IMR-90 (cell line): ENCODE results near the gene FAM110A. TPM values are rescaled to one million over a fixed set of nuclear protein-coding genes. Genes with fewer than 3 reads are reported as not detected.

Experiments used
- ATAC-seq: fragments of 200-7000 bp; cut with Tn5 transposase; 2 replicates; pipeline ENCODE4 v1.9.1; 2020; ENCODE audit warnings: low read depth, mild to moderate bottlenecking, moderate library complexity
- BruUV-seq: library from RNA; stranded (reverse); fragments of 400-500 nt; replicated peaks from 2 replicates; lab custom pipeline; 2021; lab: Mats Ljungman, UMichigan
- CTCF ChIA-PET: fragments of 300-600 bp; formaldehyde crosslinking; extraction: SDS; loops from one replicate; lab custom pipeline; 2021; ENCODE audit warnings: antibody characterized with exemption; lab: Yijun Ruan, JAX
- POLR2A ChIA-PET: fragments of 300-600 bp; sonication (Branson Sonifier 250); formaldehyde crosslinking; loops from one replicate; lab custom pipeline; 2022; ENCODE audit warnings: antibody characterized with exemption; ENCODE audit not compliant: unreplicated experiment; lab: Charles Lee
- DNase-seq: peaks from one replicate; pipeline ENCODE4 v3.0.0; 2013
- H2AFZ ChIP-seq: replicated peaks from 2 replicates; pipeline ENCODE3; 2013; ENCODE audit warnings: low read length, mild to moderate bottlenecking; ENCODE audit not compliant: poor library complexity
- H2AK5ac ChIP-seq: 2 replicates; pipeline ENCODE4 v1.6.1; 2013; ENCODE audit warnings: low read depth, low read length, inconsistent platforms
- H2AK9ac ChIP-seq: replicated peaks from 2 replicates; pipeline ENCODE3; 2013; ENCODE audit warnings: mild to moderate bottlenecking, low read depth, low read length, moderate library complexity; ENCODE audit not compliant: poor library complexity
- H2BK120ac ChIP-seq: 2 replicates; pipeline ENCODE4 v1.6.1; 2013; ENCODE audit warnings: low read depth, low read length, inconsistent platforms
- H2BK15ac ChIP-seq: 3 replicates; pipeline ENCODE4 v1.6.1; 2013; ENCODE audit warnings: low read depth, low read length, inconsistent platforms
- H2BK20ac ChIP-seq: 2 replicates; pipeline ENCODE4 v1.6.1; 2013; ENCODE audit warnings: low read depth, mild to moderate bottlenecking, inconsistent platforms, low read length, moderate library complexity
- H2BK5ac ChIP-seq: 2 replicates; pipeline ENCODE4 v1.6.1; 2013; ENCODE audit warnings: mild to moderate bottlenecking, low read depth, low read length, inconsistent platforms; ENCODE audit not compliant: poor library complexity, severe bottlenecking
- H3K14ac ChIP-seq: replicated peaks from 2 replicates; pipeline ENCODE4 v1.6.1; 2013; ENCODE audit warnings: low read depth, low read length, inconsistent platforms
- H3K18ac ChIP-seq: 2 replicates; pipeline ENCODE4 v1.6.1; 2013; ENCODE audit warnings: low read depth, low read length, control low read depth
- H3K23ac ChIP-seq: 2 replicates; pipeline ENCODE4 v1.6.1; 2013; ENCODE audit warnings: low read depth, low read length, inconsistent platforms
- H3K27ac ChIP-seq: 2 replicates; pipeline ENCODE4 v1.5.1; 2013; ENCODE audit warnings: mild to moderate bottlenecking, control low read depth, low read length; ENCODE audit not compliant: insufficient read depth
- H3K27me3 ChIP-seq: 2 replicates; pipeline ENCODE4 v1.6.1; 2013; ENCODE audit warnings: low read length; ENCODE audit not compliant: control insufficient read depth, insufficient read depth
- H3K36me3 ChIP-seq: 2 replicates; pipeline ENCODE4 v1.6.1; 2013; ENCODE audit warnings: low read length, mixed read lengths; ENCODE audit not compliant: control insufficient read depth, insufficient read depth
- H3K4ac ChIP-seq: 2 replicates; pipeline ENCODE4 v1.6.1; 2013; ENCODE audit warnings: low read depth, low read length, inconsistent platforms
- H3K4me1 ChIP-seq: 2 replicates; pipeline ENCODE4 v1.6.1; 2013; ENCODE audit warnings: low read length, mixed read lengths; ENCODE audit not compliant: control insufficient read depth, insufficient read depth
- H3K4me2 ChIP-seq: 2 replicates; pipeline ENCODE4 v1.6.1; 2013; ENCODE audit warnings: low read depth, mild to moderate bottlenecking, control low read depth, low read length, moderate library complexity
- H3K4me3 ChIP-seq: 2 replicates; pipeline ENCODE4 v1.5.1; 2013; ENCODE audit warnings: low read depth, mild to moderate bottlenecking, control low read depth, low read length, moderate library complexity; ENCODE audit not compliant: insufficient read depth
- H3K56ac ChIP-seq: 2 replicates; pipeline ENCODE4 v1.6.1; 2013; ENCODE audit warnings: low read length, inconsistent platforms; ENCODE audit not compliant: insufficient read depth; ENCODE audit errors: extremely low read depth
- H3K79me1 ChIP-seq, 2 experiments: 2 replicates each; pipeline ENCODE4 v1.6.1; 2013; ENCODE audit warnings: low read length in 2 of 2, inconsistent platforms in 1 of 2, low read depth in 1 of 2
- H3K9ac ChIP-seq: 2 replicates; pipeline ENCODE4 v1.6.1; 2013; ENCODE audit warnings: low read depth, low read length, control low read depth
- H3K9me1 ChIP-seq: 2 replicates; pipeline ENCODE4 v1.6.1; 2013; ENCODE audit warnings: low read length, inconsistent platforms; ENCODE audit not compliant: insufficient read depth
- H3K9me3 ChIP-seq: 2 replicates; pipeline ENCODE4 v1.6.1; 2013; ENCODE audit warnings: low read length; ENCODE audit not compliant: control insufficient read depth, insufficient read depth
- H4K20me1 ChIP-seq: 2 replicates; pipeline ENCODE4 v1.6.1; 2013; ENCODE audit warnings: low read length, inconsistent platforms; ENCODE audit not compliant: insufficient read depth
- H4K5ac ChIP-seq: 2 replicates; pipeline ENCODE4 v1.6.1; 2013; ENCODE audit warnings: mild to moderate bottlenecking, low read depth, low read length, control low read depth
- H4K8ac ChIP-seq, 2 experiments: 2 replicates each; pipeline ENCODE4 v1.6.1; 2013; ENCODE audit warnings: low read depth in 2 of 2, low read length in 2 of 2, control low read depth in 1 of 2, inconsistent platforms in 1 of 2
- H4K91ac ChIP-seq: 2 replicates; pipeline ENCODE4 v1.6.1; 2013; ENCODE audit warnings: low read depth, low read length, inconsistent platforms; ENCODE audit not compliant: insufficient read depth
- RFX5 ChIP-seq: IDR thresholded peaks from 2 replicates; pipeline ENCODE4 v1.8.0; 2012; ENCODE audit warnings: low read depth, mild to moderate bottlenecking, low read length, moderate library complexity
- WGBS, 2 experiments: methylation state at CpG; one replicate each; pipeline versions ENCODE4 v1.1.5 to v1.1.7; 2013; ENCODE audit warnings: missing lambda C conversion rate in 2 of 2; ENCODE audit not compliant: insufficient read length in 1 of 2; ENCODE audit errors: extremely low coverage in 2 of 2; 5-methylcytosine and 5-hydroxymethylcytosine counted together
- dilution Hi-C: fragments of 300-500 bp; cut with HindIII; formaldehyde crosslinking; loops from one replicate; pipeline ENCODE4 v1.14.3; 2018; ENCODE audit warnings: low sequenced_read_pairs; ENCODE audit not compliant: unreplicated experiment
- in situ Hi-C: fragments of 300-500 bp; cut with MboI; formaldehyde crosslinking; loops from 3 replicates; pipeline ENCODE4 v1.14.3; 2019; ENCODE audit warnings: low sequenced_read_pairs, inconsistent platforms, mixed read lengths
- intact Hi-C: fragments of 100-400 bp; cut with micrococcal nuclease; formaldehyde crosslinking; loops from 2 replicates; pipeline ENCODE4 v1.10.0; 2022
- polyA plus RNA-seq, 3 experiments: library from polyadenylated mRNA; depleted of rRNA; stranded (reverse); fragments of >200 nt; gene quantifications; 2 replicates each; pipeline ENCODE4 v1.2.3, GENCODE V29; 2012; ENCODE audit warnings: low replicate concordance in 1 of 3
- total RNA-seq: library from RNA; depleted of rRNA; stranded (reverse); fragments of >200 nt; gene quantifications from 2 replicates; pipeline ENCODE4 v1.2.3, GENCODE V29; 2012
- TF ChIP-seq, protein P1 (sequence below): conservative IDR thresholded peaks from 2 replicates; pipeline ENCODE4 v1.5.1; 2012; ENCODE audit warnings: mild to moderate bottlenecking, low read depth, low read length, improper control_type of control experiment

Gene FAM110A
- total and polyA plus RNA-seq, 2 of the 4 experiments (the other 2 are of a cell fraction): 0.36 to 3.6 TPM

DNA sequence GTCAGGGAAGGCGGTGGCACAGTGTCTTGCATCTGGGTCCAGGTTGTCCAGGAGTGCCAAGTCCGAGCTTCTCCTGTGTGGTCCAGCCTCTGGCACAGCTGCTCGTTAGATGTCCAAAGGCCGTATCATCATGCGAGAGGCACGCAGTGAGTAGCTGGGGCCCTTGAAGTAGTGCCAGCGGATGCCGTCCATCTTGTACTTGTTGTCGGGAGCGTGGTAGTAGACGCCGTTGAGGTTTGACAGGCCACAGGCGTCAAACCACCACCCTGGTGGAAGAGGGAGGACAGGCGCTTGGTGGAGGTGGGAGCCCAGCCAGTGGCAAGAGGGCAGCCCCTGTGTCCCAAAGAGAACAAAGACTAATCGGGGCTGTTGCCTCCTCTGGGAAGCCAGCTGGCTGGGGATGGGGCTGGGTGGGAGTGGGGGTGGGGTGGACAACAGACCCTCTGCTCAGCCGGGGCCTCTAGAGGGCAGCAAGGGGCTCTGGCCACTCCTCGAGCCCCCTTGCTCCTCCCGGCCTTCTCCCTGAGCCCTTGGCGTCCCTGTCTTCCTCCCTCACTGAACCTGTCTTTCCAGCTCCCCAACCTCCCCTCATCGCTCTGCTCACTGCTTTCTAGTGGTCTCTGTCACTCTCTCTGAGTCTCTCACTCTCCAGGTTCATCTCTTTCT lies 39.5 kb downstream of the FAM110A start:
- H3K9me1 ChIP-seq: 0 out of 2 replicates have a peak, but pooled peaks cover 2% of the 10 kb centered on the region
- no peak for DNase-seq
- POLR2A ChIA-PET: no interaction called here

More for the DNA sequence above, 39.5 kb downstream of the FAM110A start:
- Histone ChIP-seq H4K8ac (no peak overlapping the region), H3K4me3 (no peak overlapping the region), H4K91ac (no peak overlapping the region), H3K56ac (no peak overlapping the region), H3K9me3 (no peaks in the 10 kb centered on the region), H3K4me2 (no peak overlapping the region), H4K5ac (no peak overlapping the region), H2AK9ac (no peak overlapping the region), H3K27me3 (peaks cover 10% of the 10 kb centered on the region), H3K4ac (no peak overlapping the region), H3K23ac (no peak overlapping the region), H2AFZ (no peak overlapping the region), H2BK5ac (no peak overlapping the region), H2BK20ac (no peak overlapping the region), H3K9ac (no peak overlapping the region), H4K20me1 (no peaks in the 10 kb centered on the region), H3K36me3 (no peaks in the 10 kb centered on the region), H2BK15ac (no peak overlapping the region), H3K14ac (no peak overlapping the region), H2BK120ac (no peak overlapping the region), H3K18ac (no peak overlapping the region), H2AK5ac (no peak overlapping the region), H3K4me1 (no peaks in the 10 kb centered on the region), H3K79me1 (no peaks in the 10 kb centered on the region), H3K27ac (no peak overlapping the region)
- CTCF ChIA-PET: interaction anchor here (0.5 kb wide), 1 partner anchor 1480 kb away, joined by 6 read pairs; no protein-coding TSS in a partner anchor
- dilution Hi-C loops (no loop called here), intact Hi-C loops (no loop called here), in situ Hi-C loops (no loop called here)
- TF ChIP-seq, protein P1, sequence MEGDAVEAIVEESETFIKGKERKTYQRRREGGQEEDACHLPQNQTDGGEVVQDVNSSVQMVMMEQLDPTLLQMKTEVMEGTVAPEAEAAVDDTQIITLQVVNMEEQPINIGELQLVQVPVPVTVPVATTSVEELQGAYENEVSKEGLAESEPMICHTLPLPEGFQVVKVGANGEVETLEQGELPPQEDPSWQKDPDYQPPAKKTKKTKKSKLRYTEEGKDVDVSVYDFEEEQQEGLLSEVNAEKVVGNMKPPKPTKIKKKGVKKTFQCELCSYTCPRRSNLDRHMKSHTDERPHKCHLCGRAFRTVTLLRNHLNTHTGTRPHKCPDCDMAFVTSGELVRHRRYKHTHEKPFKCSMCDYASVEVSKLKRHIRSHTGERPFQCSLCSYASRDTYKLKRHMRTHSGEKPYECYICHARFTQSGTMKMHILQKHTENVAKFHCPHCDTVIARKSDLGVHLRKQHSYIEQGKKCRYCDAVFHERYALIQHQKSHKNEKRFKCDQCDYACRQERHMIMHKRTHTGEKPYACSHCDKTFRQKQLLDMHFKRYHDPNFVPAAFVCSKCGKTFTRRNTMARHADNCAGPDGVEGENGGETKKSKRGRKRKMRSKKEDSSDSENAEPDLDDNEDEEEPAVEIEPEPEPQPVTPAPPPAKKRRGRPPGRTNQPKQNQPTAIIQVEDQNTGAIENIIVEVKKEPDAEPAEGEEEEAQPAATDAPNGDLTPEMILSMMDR: no peak
- TF ChIP-seq RFX5: no peak
- BruUV-seq: no TSS peak
- 25% methylated on average over 5 of the region's 20 CpGs; no CpG with 5 or more reads in 1 of the 2 experiments for WGBS, 2 experiments
- ATAC-seq: no peak
